Motor neuron (in vitro differentiated cells): Measurements from ENCODE around the gene PRSS33. TPM values are rescaled to one million over a fixed set of nuclear protein-coding genes. Genes with fewer than 3 reads are reported as not detected.

Source experiments
- ATAC-seq, 8 experiments: fragments of 200-7000 bp; cut with Tn5 transposase; replicated peaks in 6 of 8; 2 replicates each; pipeline ENCODE4 v1.8.0; 2021; ENCODE audit warnings: mild to moderate bottlenecking in 8 of 8, moderate library complexity in 8 of 8
- H3K27ac ChIP-seq, 2 donors: fragments of 250-450 bp; sonication (Bioruptor Pico); 2 replicates each; pipeline ENCODE4 v1.9.0; 2021; ENCODE audit warnings: antibody characterized with exemption in 2 of 2, mild to moderate bottlenecking in 2 of 2, moderate library complexity in 1 of 2
- H3K4me1 ChIP-seq, 2 donors: fragments of 250-450 bp; sonication (Bioruptor Pico); replicated peaks in 1 of 2; 2 replicates each; pipeline ENCODE4 v1.6.1; 2021; ENCODE audit warnings: antibody characterized with exemption in 2 of 2, mild to moderate bottlenecking in 2 of 2, moderate library complexity in 1 of 2
- H3K4me3 ChIP-seq, 5 donors: fragments of 250-450 bp; sonication (Bioruptor Pico); 2 replicates each; pipeline ENCODE4 v1.9.0; 2021; ENCODE audit warnings: antibody characterized with exemption in 5 of 5, mild to moderate bottlenecking in 5 of 5, moderate library complexity in 4 of 5
- whole genome bisulfite sequencing, 10 experiments: fragments of 450-650 bp; shearing (Covaris generic); methylation state at CpG; one replicate each; pipeline ENCODE4 v1.0.0; 2022; 5-methylcytosine and 5-hydroxymethylcytosine counted together
- in situ Hi-C, 9 experiments: fragments of 400-800 bp; cut with MboI; loops; one replicate each; pipeline ENCODE4 v1.15.0; 2021; ENCODE audit warnings: low sequenced_read_pairs in 9 of 9, low pct_unique_long_range_greater_than_20kb in 2 of 9; ENCODE audit not compliant: unreplicated experiment in 9 of 9
- total RNA-seq, 8 experiments: library from RNA; unstranded; fragments of 300-600 nt; gene quantifications; 2 replicates each; pipeline versions ENCODE4 v1.2.3 to v1.2.4, GENCODE V29; 2022

PRSS33 gene
- total RNA-seq, 8 experiments from 2014 or later, result 0.22 to 0.51 (median 0.33) TPM; not detected in 4

GRCh38 chr16:2767140-2767731, 20.1 kb downstream of the PRSS33 start:
- in situ Hi-C loops, result no loop called here
- Histone ChIP-seq H3K4me1 (no peaks in the 10 kb centered on the region), H3K4me3 (no peak overlapping the region), H3K27ac (no peak overlapping the region)
- WGBS, 10 experiments, result 70 to 100% (median 96%) methylated on average over 1 to 11 of the region's 19 CpGs; no CpG with 5 or more reads in 3 of the 10 experiments
- ATAC-seq, result no peak

- in situ Hi-C loops, result no loop called here
- Histone ChIP-seq H3K27ac (no peak overlapping the region), H3K4me1 (no peaks in the 10 kb centered on the region), H3K4me3 (no peak overlapping the region)
- ATAC-seq, result no peak
- 91 to 100% (median 96%) methylated on average over 3 to 31 of the region's 44 CpGs; no CpG with 5 or more reads in 2 of the 10 experiments for WGBS, 10 experiments
Measured at GRCh38 chr16:2766430-2767139, 20.8 kb downstream of the PRSS33 start.

- Histone ChIP-seq H3K4me1 (no peaks in the 10 kb centered on the region), H3K4me3 (no peak overlapping the region), H3K27ac (no peak overlapping the region)
- in situ Hi-C loops, result no loop called here
- no peak for ATAC-seq
- WGBS, 10 experiments, result 90 to 100% (median 98%) methylated on average over 2 to 49 of the region's 73 CpGs; no CpG with 5 or more reads in 2 of the 10 experiments
Measured at GRCh38 chr16:2765462-2766404, 21.6 kb downstream of the PRSS33 start.

DNA sequence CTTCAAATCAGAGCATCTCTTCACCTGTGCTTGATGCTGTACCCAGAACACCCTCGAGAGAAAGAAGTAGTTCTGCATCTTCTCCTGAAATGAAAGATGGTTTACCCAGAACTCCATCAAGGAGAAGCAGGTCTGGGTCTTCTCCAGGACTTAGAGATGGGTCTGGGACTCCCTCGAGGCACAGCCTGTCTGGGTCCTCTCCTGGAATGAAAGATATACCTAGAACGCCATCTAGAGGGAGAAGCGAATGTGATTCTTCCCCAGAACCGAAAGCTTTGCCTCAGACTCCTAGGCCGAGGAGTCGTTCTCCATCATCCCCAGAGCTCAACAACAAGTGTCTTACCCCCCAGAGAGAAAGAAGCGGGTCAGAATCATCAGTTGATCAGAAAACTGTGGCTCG, 22.6 kb downstream of the PRSS33 start:
- no peak for ATAC-seq
- Histone ChIP-seq H3K27ac (no peak overlapping the region), H3K4me1 (no peaks in the 10 kb centered on the region), H3K4me3 (no peak overlapping the region)
- in situ Hi-C loops, result no loop called here
- 80 to 100% (median 100%) methylated on average over 1 to 8 of the region's 9 CpGs; no CpG with 5 or more reads in 3 of the 10 experiments for WGBS, 10 experiments

DNA sequence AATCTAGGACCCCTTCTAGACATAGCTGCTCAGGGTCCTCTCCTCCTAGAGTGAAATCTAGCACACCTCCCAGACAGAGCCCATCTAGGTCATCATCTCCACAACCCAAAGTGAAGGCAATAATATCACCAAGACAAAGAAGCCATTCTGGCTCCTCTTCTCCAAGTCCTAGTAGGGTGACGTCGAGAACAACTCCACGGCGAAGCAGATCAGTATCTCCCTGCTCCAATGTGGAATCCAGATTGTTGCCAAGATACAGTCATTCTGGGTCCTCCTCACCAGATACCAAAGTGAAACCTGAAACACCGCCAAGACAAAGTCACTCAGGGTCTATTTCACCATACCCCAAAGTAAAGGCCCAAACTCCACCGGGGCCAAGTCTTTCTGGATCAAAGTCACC, 24.2 kb downstream of the PRSS33 start:
- ATAC-seq, result no peak
- H3K4me1 ChIP-seq, result no peaks in the 10 kb centered on the region
- 93 to 100% (median 100%) methylated on average over 1 to 4 of the region's 6 CpGs; no CpG with 5 or more reads in 4 of the 10 experiments for whole genome bisulfite sequencing, 10 experiments
- H3K27ac ChIP-seq, result no peak overlapping the region
- in situ Hi-C loops, result no loop called here
- no peak overlapping the region for H3K4me3 ChIP-seq

DNA sequence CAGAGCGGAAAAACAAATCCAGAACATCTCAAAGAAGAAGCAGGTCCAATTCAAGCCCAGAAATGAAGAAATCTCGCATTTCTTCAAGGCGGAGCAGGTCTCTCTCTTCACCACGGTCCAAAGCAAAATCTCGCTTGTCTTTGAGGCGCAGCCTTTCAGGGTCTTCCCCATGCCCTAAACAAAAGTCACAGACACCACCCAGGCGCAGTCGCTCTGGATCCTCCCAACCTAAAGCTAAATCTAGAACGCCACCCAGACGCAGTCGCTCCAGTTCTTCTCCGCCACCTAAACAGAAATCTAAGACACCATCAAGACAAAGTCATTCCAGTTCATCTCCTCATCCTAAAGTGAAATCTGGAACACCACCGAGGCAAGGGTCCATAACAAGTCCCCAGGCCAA, 24.6 kb downstream of the PRSS33 start:
- WGBS, 10 experiments, result 60 to 100% (median 100%) methylated on average over 1 to 10 of the region's 13 CpGs; no CpG with 5 or more reads in 1 of the 10 experiments
- Histone ChIP-seq H3K27ac (no peak overlapping the region), H3K4me3 (no peak overlapping the region), H3K4me1 (no peaks in the 10 kb centered on the region)
- in situ Hi-C loops, result no loop called here
- ATAC-seq, result no peak

- in situ Hi-C loops, result no loop called here
- 94 to 100% (median 100%) methylated on average over 1 to 13 of the region's 42 CpGs; no CpG with 5 or more reads in 4 of the 10 experiments for WGBS, 10 experiments
- Histone ChIP-seq H3K4me1 (no peaks in the 10 kb centered on the region), H3K27ac (no peak overlapping the region), H3K4me3 (no peak overlapping the region)
- peak in 4 of 8 experiments; percentile 7 to 22 (median 15) for ATAC-seq
Measured at GRCh38 chr16:2761886-2762583, 25.3 kb downstream of the PRSS33 start.

GRCh38 chr16:2761472-2761871, 25.9 kb downstream of the PRSS33 start:
- Histone ChIP-seq H3K4me1 (no peaks in the 10 kb centered on the region), H3K27ac (no peak overlapping the region), H3K4me3 (no peak overlapping the region)
- in situ Hi-C loops, result no loop called here
- WGBS, 10 experiments, result 80 to 100% (median 96%) methylated on average over 1 to 6 of the region's 10 CpGs; no CpG with 5 or more reads in 2 of the 10 experiments
- peak in 2 of 8 experiments; percentile 8 to 9 for ATAC-seq

- no peak for ATAC-seq
- Histone ChIP-seq H3K4me1 (peaks cover 9 to 10% of the 10 kb centered on the region in 2 donors), H3K4me3 (no peak overlapping the region), H3K27ac (no peak overlapping the region)
- 74 to 100% (median 94%) methylated on average over 2 to 11 of the region's 11 CpGs; no CpG with 5 or more reads in 1 of the 10 experiments for whole genome bisulfite sequencing, 10 experiments
- in situ Hi-C loops, result no loop called here
Measured at GRCh38 chr16:2757344-2757743, 30.0 kb downstream of the PRSS33 start.

- in situ Hi-C loops, result no loop called here
- no peak for ATAC-seq
- H3K27ac ChIP-seq, result no peak overlapping the region
Measured at GRCh38 chr16:2756288-2757015, 30.9 kb downstream of the PRSS33 start.

DNA sequence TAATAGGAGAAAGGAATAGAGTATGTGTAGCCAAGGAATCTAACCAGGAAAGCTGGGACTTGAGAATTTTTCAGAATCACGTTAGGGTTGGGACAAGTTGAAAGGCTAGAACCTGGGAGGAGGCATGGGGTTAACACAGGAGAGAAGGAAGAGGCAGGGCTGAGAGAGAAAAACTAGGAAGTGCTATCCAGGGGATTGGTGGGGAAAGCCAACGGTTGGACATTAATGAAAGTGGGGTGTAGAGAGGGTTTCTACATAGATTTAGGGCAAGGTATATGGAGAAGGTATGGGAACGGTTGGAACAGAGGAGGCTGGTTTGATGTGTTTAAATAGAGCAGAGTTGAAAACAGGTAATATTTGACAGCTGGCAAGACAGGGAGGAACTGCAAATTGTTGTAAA, 32.2 kb downstream of the PRSS33 start:
- no peak for ATAC-seq
- Histone ChIP-seq H3K27ac (no peak overlapping the region), H3K4me3 (peak overlapping the region in 1 of 5 donors; percentile 87), H3K4me1 (peaks cover 19 to 20% of the 10 kb centered on the region in 2 donors)
- in situ Hi-C loops, result no loop called here
- 13 to 89% (median 69%) methylated on average over 2 to 3 of the region's 3 CpGs for whole genome bisulfite sequencing, 10 experiments

More at GRCh38 chr16:2756288-2757015, 30.9 kb downstream of the PRSS33 start:
- H3K4me1 ChIP-seq, result peaks cover 10 to 14% of the 10 kb centered on the region in 2 donors
- WGBS, 10 experiments, result 49 to 100% (median 87%) methylated on average over 1 to 8 of the region's 30 CpGs; no CpG with 5 or more reads in 2 of the 10 experiments
- H3K4me3 ChIP-seq, result no peak overlapping the region

DNA sequence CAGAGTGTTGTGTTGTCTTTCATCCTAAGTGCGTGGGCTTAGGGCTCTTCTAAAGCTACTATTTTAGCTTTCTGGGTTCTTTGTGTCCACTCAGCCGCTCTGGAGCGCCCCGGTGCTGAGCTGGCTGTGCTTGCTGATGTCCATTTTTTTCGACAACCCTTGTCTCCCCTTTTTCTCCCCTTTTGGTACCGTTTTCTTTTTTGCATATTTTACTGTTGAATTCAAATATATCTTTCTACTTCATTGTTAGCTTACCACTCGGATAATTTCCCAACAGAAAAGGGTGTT, 33.7 kb downstream of the PRSS33 start:
- Histone ChIP-seq H3K27ac (peak overlapping the region; percentile 99 to 100), H3K4me3 (peak overlapping the region; percentile 54 to 97 (median 87)), H3K4me1 (peaks cover 19 to 20% of the 10 kb centered on the region in 2 donors)
- in situ Hi-C loops, result no loop called here
- WGBS, 10 experiments, result 0 to 7% (median 0%) methylated on average over 2 to 7 of the region's 7 CpGs; no CpG with 5 or more reads in 1 of the 10 experiments
- ATAC-seq, result no peak
